Left lung (tissue), 10 donors: ENCODE results near the gene PCDHGB1. TPM values are rescaled to one million over a fixed set of nuclear protein-coding genes. Genes with fewer than 3 reads are reported as not detected.

Experiments
- ATAC-seq: fragments of 200-7000 bp; cut with Tn5 transposase; one replicate; pipeline ENCODE4 v1.9.1; 2020; ENCODE audit warnings: moderate library complexity
- DNase-seq, 4 donors: peaks; one replicate each; pipeline ENCODE4 v3.0.0-alpha.2; 2013 to 2020
- H3K27ac ChIP-seq, 2 donors: fragments of 200-600 bp; sonication (generic) in 1 of 2; one replicate each; pipeline versions ENCODE4 v1.5.0 to v1.8.0; 2020 to 2021
- H3K27me3 ChIP-seq, 2 donors: fragments of 200-600 bp; sonication (generic) in 1 of 2; one replicate each; pipeline versions ENCODE4 v1.5.0 to v1.8.0; 2020 to 2021
- H3K36me3 ChIP-seq, 2 donors: fragments of 200-600 bp; sonication (generic) in 1 of 2; one replicate each; pipeline versions ENCODE4 v1.5.0 to v1.8.0; 2020 to 2021
- H3K4me1 ChIP-seq, 2 donors: fragments of 200-600 bp; one replicate each; pipeline ENCODE4 v1.8.0; 2021
- H3K4me3 ChIP-seq, 2 donors: fragments of 200-600 bp; sonication (generic) in 1 of 2; one replicate each; pipeline versions ENCODE4 v1.5.0 to v1.8.0; 2020 to 2021; ENCODE audit warnings: mild to moderate bottlenecking in 1 of 2
- H3K9me3 ChIP-seq, 2 donors: fragments of 200-600 bp; sonication (generic) in 1 of 2; one replicate each; pipeline versions ENCODE4 v1.5.0 to v1.8.0; 2020 to 2021
- CTCF ChIP-seq, 2 donors: fragments of 200-600 bp; sonication (generic) in 1 of 2; IDR thresholded peaks; one replicate each; pipeline versions ENCODE4 v1.5.0 to v1.8.0; 2021; ENCODE audit warnings: antibody characterized with exemption in 2 of 2
- intact Hi-C, 2 donors: fragments of 100-400 bp; cut with DNase I; formaldehyde crosslinking; loops; one replicate each; pipeline versions ENCODE4 v1.11.2 to v1.14.2; 2022
- polyA plus RNA-seq, 6 donors: library from polyadenylated mRNA; unstranded; fragments of 120-200 nt; gene quantifications; one replicate each; pipeline ENCODE4 v1.2.1, GENCODE V29; 2013; ENCODE audit not compliant: insufficient read length in 6 of 6
- total RNA-seq, 2 donors: library from RNA; stranded (reverse); fragmentation: NEBNext Ultra II Directional; extraction: Animal tissue kit (Norgen Biotek cat#: 25700); gene quantifications; one replicate each; pipeline ENCODE4 v1.2.1, GENCODE V29; 2021
- donor health status: DM: no; HTN: yes; CAD: no.
- donor health status: DM: no; HTN: no; CAD: no.

PCDHGB1 gene
- total and polyA plus RNA-seq, 8 donors, result 1.4 to 2.3 (median 1.7) TPM

- no peak for ATAC-seq
- Histone ChIP-seq H3K27ac (no peak overlapping the region), H3K9me3 (peaks cover 6 to 97% of the 10 kb centered on the region in 2 donors), H3K4me1 (peaks cover 0 to 12% of the 10 kb centered on the region in 2 donors), H3K27me3 (no peaks in the 10 kb centered on the region), H3K36me3 (peaks cover 0 to 55% of the 10 kb centered on the region in 2 donors), H3K4me3 (no peak overlapping the region)
- intact Hi-C loops, result no loop called here
- TF ChIP-seq CTCF (IDR thresholded peaks at IDR 0.05), result no peak
- DNase-seq, result no peak
Measured at GRCh38 chr5:141319202-141319601, 30.7 kb upstream of the PCDHGB1 start.

GRCh38 chr5:141319699-141320098 lies 30.2 kb upstream of the PCDHGB1 start:
- Histone ChIP-seq H3K4me1 (peaks cover 0 to 12% of the 10 kb centered on the region in 2 donors), H3K27me3 (no peaks in the 10 kb centered on the region), H3K4me3 (peak overlapping the region; percentile 51 to 74), H3K36me3 (peaks cover 0 to 51% of the 10 kb centered on the region in 2 donors), H3K9me3 (peaks cover 6 to 96% of the 10 kb centered on the region in 2 donors), H3K27ac (peak overlapping the region in 1 of 2 donors; percentile 98)
- DNase-seq (no peak), ATAC-seq (no peak)
- TF ChIP-seq CTCF (IDR thresholded peaks at IDR 0.05), result no peak
- intact Hi-C loops, result no loop called here

GRCh38 chr5:141320225-141321169 lies 29.4 kb upstream of the PCDHGB1 start, which contains the start of gene TAF7:
TSS of gene TAF7 (minus strand) at chr5:141320784. CDS start at chr5:141320044, 740 bp downstream.
- Histone ChIP-seq H3K27ac (peak within 1 kb of the TSS; percentile 91 to 98), H3K9me3 (peaks cover 6 to 89% of the 10 kb centered on the region in 2 donors), H3K27me3 (no peaks in the 10 kb centered on the region), H3K36me3 (peaks cover 0 to 44% of the 10 kb centered on the region in 2 donors), H3K4me3 (peak within 1 kb of the TSS; percentile 51 to 74), H3K4me1 (peaks cover 0 to 12% of the 10 kb centered on the region in 2 donors)
- DNase-seq, result peak; percentile 93 to 97 (median 96)
- TF ChIP-seq CTCF (IDR thresholded peaks at IDR 0.05), result peak; percentile 58 to 70
- ATAC-seq, result peak; percentile 99
- intact Hi-C loops, result no loop called here

- peaks cover 0 to 27% of the 10 kb centered on the region in 2 donors for H3K36me3 ChIP-seq
- no peak overlapping the region for H3K27ac ChIP-seq
- no peak overlapping the region for H3K4me3 ChIP-seq
- peaks cover 0 to 12% of the 10 kb centered on the region in 2 donors for H3K4me1 ChIP-seq
- DNase-seq (no peak), ATAC-seq (no peak)
- intact Hi-C loops, result no loop called here
- H3K9me3 ChIP-seq, result peaks cover 6 to 83% of the 10 kb centered on the region in 2 donors
- TF ChIP-seq CTCF (IDR thresholded peaks at IDR 0.05), result no peak
- H3K27me3 ChIP-seq, result peaks cover 0 to 9% of the 10 kb centered on the region in 2 donors
Measured at GRCh38 chr5:141322261-141322660, 27.6 kb upstream of the PCDHGB1 start.
